H1 (cell line): Measurements from ENCODE around the gene PHC2. TPM values are rescaled to one million over a fixed set of nuclear protein-coding genes. Genes with fewer than 3 reads are reported as not detected.

ENCODE experiments used
- NRF1 ChIP-seq: IDR thresholded peaks from 2 replicates; pipeline ENCODE4 v1.6.1; 2011; ENCODE audit warnings: mild to moderate bottlenecking, low read depth, low read length, improper control_type of control experiment
- POLR2AphosphoS5 ChIP-seq: IDR thresholded peaks from 2 replicates; pipeline ENCODE4 v1.6.1; 2011; ENCODE audit warnings: low read depth, low read length
- USF2 ChIP-seq: IDR thresholded peaks from 2 replicates; pipeline ENCODE4 v1.6.1; 2011; ENCODE audit warnings: low read length, improper control_type of control experiment
- polyA plus RNA-seq, 7 experiments: library from polyadenylated mRNA; depleted of rRNA in 3 of 7; stranded (reverse) in 5 of 7; unstranded in 2 of 7; fragments of >200 nt in 5 of 7; fragments of 200-250 nt in 2 of 7; gene quantifications; 1 replicate in 5 of 7; 2 replicates in 1 of 7; 4 replicates in 1 of 7; pipeline versions ENCODE4 v1.2.1 to v1.2.3, GENCODE V29; 2011 to 2013; ENCODE audit warnings: missing spikeins in 2 of 7, mixed read lengths in 2 of 7
- total RNA-seq: library from RNA; stranded (reverse); fragmentation: NEBNext Ultra II Directional; extraction: Animal tissue kit (Norgen Biotek cat#: 25700); gene quantifications from 2 replicates; pipeline ENCODE4 v1.2.1, GENCODE V29; 2021
- TF ChIP-seq, protein P1 (sequence below): IDR thresholded peaks from 2 replicates; pipeline ENCODE4 v1.6.1; 2012; ENCODE audit warnings: inconsistent platforms

Gene PHC2
- total and polyA plus RNA-seq, 2 of the 8 experiments (the other 6 are each of a cell fraction or from before 2014, with no cell fraction given), result 5.6 to 14.2 TPM

GRCh38 chr1:33380811-33381210, 50.1 kb downstream of the PHC2 start (continued):
- TF ChIP-seq USF2 (no peak), NRF1 (no peak), POLR2AphosphoS5 (no peak)
- TF ChIP-seq, protein P1, sequence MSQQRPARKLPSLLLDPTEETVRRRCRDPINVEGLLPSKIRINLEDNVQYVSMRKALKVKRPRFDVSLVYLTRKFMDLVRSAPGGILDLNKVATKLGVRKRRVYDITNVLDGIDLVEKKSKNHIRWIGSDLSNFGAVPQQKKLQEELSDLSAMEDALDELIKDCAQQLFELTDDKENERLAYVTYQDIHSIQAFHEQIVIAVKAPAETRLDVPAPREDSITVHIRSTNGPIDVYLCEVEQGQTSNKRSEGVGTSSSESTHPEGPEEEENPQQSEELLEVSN, result no peak
